T-helper 2 cell treated with Interferon-gamma antibody and Interleukin-4, amounts not matched to agents 5 μg/mL and 100 μg/mL, for 36 hours (primary cell): ENCODE results near the gene TDRD7.

Experiments
- DNase-seq: peaks from one replicate; pipeline ENCODE4 v3.0.0; 2021; ENCODE audit warnings: low spot score
- H3K27ac Mint-ChIP-seq: one replicate; pipeline ENCODE4 v1.8.0; 2021; ENCODE audit warnings: mild to moderate bottlenecking, mixed read lengths
- H3K27me3 Mint-ChIP-seq: one replicate; pipeline ENCODE4 v1.8.0; 2021; ENCODE audit warnings: low read depth, mixed read lengths
- H3K36me3 Mint-ChIP-seq: one replicate; pipeline ENCODE4 v1.8.0; 2021; ENCODE audit warnings: low read depth, mixed read lengths
- H3K4me1 Mint-ChIP-seq: one replicate; pipeline ENCODE4 v1.8.0; 2021; ENCODE audit warnings: low read depth, mixed read lengths
- H3K4me3 Mint-ChIP-seq: one replicate; pipeline ENCODE4 v1.8.0; 2022; ENCODE audit warnings: mild to moderate bottlenecking, moderate library complexity, mixed read lengths
- H3K9me3 Mint-ChIP-seq: one replicate; pipeline ENCODE4 v1.8.0; 2021; ENCODE audit warnings: mixed read lengths

TDRD7 gene

DNA sequence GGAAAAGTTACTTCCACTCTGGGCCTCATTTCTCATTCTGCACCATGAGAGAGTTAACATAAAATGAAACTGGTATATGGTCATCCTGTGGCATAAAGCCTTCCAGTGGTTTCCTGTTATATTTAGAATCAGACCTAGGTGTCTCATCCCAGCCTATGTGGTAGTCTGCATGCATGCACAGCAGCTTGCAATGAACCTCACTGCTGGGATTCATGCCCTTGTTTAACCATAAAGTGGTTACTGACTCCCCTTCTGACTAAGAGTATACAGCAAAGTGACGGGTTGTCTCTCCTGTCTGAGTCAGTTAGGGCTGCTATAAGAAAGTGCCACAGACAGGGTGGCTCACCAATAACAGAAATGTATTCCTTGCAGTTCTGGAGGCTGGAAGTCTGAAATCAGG lies 14.7 kb upstream of the TDRD7 start:
- Mint-ChIP-seq H3K4me1 (peaks cover 19% of the 10 kb centered on the region), H3K27me3 (peaks cover 50% of the 10 kb centered on the region), H3K27ac (no peak overlapping the region), H3K9me3 (no peaks in the 10 kb centered on the region), H3K4me3 (peak overlapping the region; percentile 12), H3K36me3 (no peaks in the 10 kb centered on the region)
- DNase-seq = peak; percentile 70

DNA sequence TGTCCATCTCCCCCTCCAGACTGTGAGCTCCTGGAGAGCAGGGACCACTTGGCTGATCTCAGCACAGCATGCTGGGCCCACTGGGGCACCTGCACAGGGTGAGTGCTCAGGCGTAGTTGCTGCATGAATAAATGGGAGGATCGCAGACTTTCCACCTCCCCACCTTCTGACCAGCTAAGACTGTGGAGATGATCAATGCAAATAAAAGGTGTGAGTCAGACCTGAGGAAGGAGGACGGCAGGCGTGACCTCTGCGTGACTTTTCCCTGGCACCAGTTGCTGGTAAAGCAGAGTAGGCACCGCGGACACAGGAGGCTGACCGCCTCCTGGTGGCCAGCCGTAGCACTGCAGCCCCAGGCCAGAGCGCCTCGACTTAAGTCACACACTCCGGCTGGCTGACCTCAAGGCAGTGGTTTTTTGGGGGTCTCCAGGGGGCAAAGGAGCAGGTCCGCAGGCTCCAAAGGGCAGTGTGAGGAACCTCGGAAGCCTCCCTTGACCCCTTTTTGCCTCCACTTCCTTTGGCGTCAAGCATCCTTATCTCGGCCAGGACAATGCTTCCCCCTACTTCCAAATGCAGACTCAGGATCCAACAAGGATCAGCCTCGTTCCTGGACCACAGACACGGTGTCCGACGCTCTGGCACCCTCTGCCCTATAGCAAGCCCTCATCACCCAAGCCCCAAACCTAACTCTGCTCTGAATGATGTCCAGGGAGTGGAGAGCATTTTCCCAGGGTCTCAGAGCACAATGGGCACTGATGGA lies 12.7 kb upstream of the TDRD7 start:
- no peak overlapping the region for H3K4me3 Mint-ChIP-seq

DNA sequence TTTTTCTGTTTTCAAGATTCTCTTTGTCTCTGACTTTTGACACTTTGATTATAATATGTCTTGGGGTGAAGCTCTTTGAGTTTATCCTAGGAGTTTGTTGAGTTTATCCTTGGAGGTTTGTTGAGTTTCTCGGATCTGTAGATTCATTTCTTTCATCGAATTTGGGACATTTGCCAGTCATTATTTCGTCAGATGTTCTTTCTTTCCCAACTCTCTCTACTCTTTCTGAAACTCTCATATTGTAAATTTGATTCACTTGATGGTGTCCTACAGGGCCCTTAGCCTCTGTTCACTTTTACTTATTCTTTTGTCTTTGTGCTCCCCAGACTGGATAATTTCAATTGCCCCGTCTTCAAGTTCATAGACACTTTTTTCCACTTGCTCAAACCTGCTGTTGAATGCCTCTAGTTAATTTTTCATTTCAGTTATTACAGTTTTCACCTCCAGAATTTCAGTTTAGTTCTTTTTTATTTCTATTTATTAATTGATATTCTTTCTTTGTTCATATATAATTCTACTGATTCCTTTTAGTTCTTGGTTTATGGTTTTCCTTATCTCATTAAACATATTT lies 8.1 kb upstream of the TDRD7 start:
- H3K9me3 Mint-ChIP-seq = peaks cover 19% of the 10 kb centered on the region
- H3K27ac Mint-ChIP-seq = no peak overlapping the region
- no peaks in the 10 kb centered on the region for H3K36me3 Mint-ChIP-seq
- peaks cover 52% of the 10 kb centered on the region for H3K27me3 Mint-ChIP-seq
- DNase-seq = no peak
- peaks cover 4% of the 10 kb centered on the region for H3K4me1 Mint-ChIP-seq
- no peak overlapping the region for H3K4me3 Mint-ChIP-seq

More for the DNA sequence above, 12.7 kb upstream of the TDRD7 start:
- peaks cover 19% of the 10 kb centered on the region for H3K4me1 Mint-ChIP-seq
- no peaks in the 10 kb centered on the region for H3K36me3 Mint-ChIP-seq
- DNase-seq = peak; percentile 61
- H3K27ac Mint-ChIP-seq = no peak overlapping the region
- H3K9me3 Mint-ChIP-seq = peaks cover 9% of the 10 kb centered on the region
- H3K27me3 Mint-ChIP-seq = peaks cover 45% of the 10 kb centered on the region

DNA sequence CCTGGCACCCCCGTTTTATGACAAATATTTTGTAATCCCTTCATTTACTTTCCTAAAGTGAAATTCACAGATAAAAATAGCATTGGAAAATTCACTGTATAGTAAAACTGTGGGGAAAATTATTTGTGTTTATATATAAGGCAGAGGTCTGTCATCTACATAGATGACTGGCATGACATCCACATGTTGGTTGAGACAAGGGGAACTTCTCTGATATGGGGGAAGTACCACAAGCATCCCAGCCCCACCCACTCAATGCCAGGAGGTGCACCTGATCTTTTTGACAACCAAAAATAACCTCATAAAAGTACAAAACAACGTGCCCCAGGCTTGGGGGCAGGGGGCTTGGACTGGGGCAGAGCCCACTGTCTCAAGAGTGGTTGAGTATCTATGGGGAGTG lies 6.3 kb upstream of the TDRD7 start:
- Mint-ChIP-seq H3K4me1 (no peaks in the 10 kb centered on the region), H3K9me3 (peaks cover 22% of the 10 kb centered on the region), H3K4me3 (no peak overlapping the region), H3K27ac (no peak overlapping the region), H3K27me3 (peaks cover 60% of the 10 kb centered on the region), H3K36me3 (no peaks in the 10 kb centered on the region)
- DNase-seq = no peak

DNA sequence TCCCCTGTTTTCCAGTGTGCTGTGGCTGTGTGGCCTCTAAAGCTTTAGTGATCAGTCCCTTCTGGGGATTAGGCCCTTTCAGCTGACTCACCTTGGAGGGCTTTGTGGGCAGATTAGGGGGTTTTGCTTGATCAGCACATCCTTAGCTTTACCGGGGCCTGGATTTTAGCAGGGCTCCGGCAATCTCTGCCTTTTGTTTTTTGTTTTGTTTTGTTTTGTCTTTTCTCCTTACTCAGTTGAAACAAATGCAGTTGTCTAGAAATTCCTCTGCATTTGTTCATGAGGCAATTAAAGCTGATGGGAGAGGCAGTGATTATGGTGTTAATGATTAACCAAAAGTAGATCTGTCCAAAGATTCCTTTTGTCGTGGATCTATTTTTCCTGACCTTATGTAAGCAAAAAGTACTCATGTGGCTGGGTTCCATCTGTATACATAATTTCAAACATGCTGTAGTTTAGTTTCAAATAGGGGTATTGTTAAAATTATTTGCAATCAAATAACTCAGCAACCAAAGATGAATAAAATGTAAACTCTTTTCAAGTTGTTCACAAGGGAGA lies 5.2 kb upstream of the TDRD7 start:
- H3K36me3 Mint-ChIP-seq = no peaks in the 10 kb centered on the region
- H3K27me3 Mint-ChIP-seq = peaks cover 55% of the 10 kb centered on the region
- H3K4me3 Mint-ChIP-seq = no peak overlapping the region
- H3K4me1 Mint-ChIP-seq = peaks cover 5% of the 10 kb centered on the region
- DNase-seq = no peak
- H3K9me3 Mint-ChIP-seq = peaks cover 22% of the 10 kb centered on the region
- H3K27ac Mint-ChIP-seq = no peak overlapping the region

DNA sequence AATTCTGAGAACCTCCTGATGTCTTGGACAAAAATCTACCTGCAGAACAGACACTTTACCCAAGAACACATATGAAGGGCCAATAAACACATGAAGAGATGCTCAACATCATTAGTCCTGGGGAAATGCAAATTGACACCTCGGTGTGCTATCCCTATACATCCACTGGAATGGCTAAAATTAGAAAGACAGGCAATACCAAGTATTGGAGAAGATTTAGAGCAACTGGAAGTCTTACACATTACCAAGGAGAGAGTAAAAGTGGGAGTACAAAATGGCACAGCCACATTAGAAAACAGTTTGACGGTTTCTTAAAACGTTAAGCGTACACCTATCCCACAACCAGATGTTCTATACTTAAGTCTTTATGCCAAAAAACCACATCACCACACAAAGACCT lies 3.3 kb upstream of the TDRD7 start:
- Mint-ChIP-seq H3K27ac (no peak overlapping the region), H3K27me3 (peaks cover 52% of the 10 kb centered on the region), H3K4me1 (peaks cover 16% of the 10 kb centered on the region), H3K4me3 (no peak overlapping the region), H3K36me3 (no peaks in the 10 kb centered on the region), H3K9me3 (peaks cover 19% of the 10 kb centered on the region)
- no peak for DNase-seq

DNA sequence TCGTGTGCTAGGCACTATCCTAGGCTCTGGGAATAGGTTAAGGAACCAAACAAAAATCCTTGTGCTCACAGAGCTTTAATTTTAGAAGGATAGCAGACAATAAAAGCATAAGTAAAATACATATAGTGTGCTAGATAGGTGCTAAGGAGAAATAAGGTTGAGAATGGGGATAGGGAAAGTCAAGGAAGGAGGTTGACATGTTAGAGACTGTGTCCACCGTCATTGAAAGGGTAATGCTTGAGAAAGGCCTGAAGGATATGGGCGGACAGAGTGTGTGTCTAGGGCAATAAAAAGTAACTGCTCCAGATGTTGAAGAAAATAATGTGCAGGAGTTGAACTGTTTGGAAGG lies 482 bp upstream of the TDRD7 start:
- Mint-ChIP-seq H3K27me3 (peaks cover 41% of the 10 kb centered on the region), H3K4me1 (peaks cover 18% of the 10 kb centered on the region), H3K4me3 (peak overlapping the region; percentile 90)

DNA sequence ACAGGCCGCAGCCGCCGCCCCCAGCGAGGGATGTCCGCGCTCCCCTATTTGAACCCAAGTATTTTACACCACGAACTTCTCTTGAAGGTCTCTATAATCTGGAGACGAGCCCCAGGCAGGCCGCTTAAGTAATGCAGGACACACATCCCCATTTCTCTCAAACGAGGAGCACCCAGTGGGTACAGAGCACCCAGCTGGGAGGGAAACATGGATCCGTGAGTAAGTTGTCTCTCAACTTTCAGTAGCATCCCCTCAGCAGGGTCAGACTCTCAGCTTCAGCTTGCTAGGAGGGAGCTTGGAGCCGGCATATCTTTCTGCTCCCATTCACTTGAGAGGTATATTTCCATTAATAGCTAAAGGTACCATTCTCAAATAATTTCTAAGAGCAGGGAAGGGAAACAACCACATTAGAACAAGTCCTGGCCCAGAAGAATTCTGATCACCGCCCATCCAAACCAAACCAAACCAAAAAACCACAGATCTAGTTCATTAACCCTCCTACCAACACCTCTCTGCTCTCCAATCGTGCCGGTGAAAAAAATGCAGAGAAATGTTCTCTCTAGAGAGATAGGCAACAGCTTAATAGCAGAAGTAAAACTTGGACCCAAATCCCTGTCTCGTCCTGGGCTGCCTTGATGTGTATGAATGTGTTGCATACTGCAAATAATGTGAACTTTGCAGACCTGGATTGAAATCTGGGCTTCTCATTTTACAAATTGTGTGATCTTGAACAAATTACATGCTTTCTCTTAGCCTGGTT lies 910 bp downstream of the TDRD7 start:
- Mint-ChIP-seq H3K36me3 (no peaks in the 10 kb centered on the region), H3K4me1 (peaks cover 19% of the 10 kb centered on the region), H3K27ac (peak overlapping the region; percentile 55), H3K9me3 (peaks cover 3% of the 10 kb centered on the region), H3K27me3 (peaks cover 31% of the 10 kb centered on the region), H3K4me3 (peak overlapping the region; percentile 78)
- DNase-seq = no peak

More for the DNA sequence above, 482 bp upstream of the TDRD7 start:
- Mint-ChIP-seq H3K9me3 (peaks cover 3% of the 10 kb centered on the region), H3K36me3 (no peaks in the 10 kb centered on the region), H3K27ac (peak overlapping the region; percentile 50)
- DNase-seq = no peak

DNA sequence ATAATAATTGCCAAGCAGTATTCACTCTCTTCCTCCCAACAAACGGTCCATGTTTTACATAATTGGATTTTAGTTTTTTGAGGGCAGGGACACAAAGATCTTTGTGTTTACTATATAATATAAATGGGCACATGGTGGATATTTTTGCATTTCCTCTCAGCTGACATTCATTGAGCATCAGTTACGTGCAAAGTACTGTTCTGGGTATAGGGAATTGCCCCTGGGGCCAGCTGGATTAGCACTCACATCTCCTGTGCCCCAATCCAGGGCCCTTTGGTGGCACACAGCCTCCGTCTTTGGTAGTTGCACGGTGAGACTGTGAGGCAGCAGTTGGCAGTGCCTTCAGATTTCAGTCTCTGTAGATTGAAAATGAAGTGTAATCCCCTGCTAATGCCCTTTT lies 1.6 kb downstream of the TDRD7 start:
- Mint-ChIP-seq H3K4me1 (peaks cover 19% of the 10 kb centered on the region), H3K27me3 (peaks cover 25% of the 10 kb centered on the region), H3K36me3 (no peaks in the 10 kb centered on the region), H3K9me3 (peaks cover 3% of the 10 kb centered on the region), H3K27ac (no peak overlapping the region), H3K4me3 (peak overlapping the region; percentile 78)
- DNase-seq = no peak

DNA sequence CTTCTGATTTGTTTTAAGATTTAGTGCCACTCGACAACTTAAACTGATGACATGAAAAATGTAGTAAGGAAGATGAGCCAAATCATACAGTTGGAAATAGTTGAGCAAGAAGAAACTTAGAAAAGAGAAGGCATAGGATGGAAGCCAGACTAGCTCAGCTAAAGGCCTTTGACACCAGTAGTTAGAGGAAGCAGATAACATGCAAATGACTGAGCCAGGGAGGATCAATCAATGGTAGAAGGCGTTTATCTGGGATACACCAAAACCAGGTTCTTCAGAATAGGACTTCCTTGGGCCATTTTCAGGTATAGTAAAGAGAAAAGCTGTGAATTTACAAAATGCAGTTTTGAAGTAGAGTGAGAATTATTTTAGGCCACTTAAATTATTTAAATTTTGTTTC lies 3.2 kb downstream of the TDRD7 start:
- no peak for DNase-seq
- Mint-ChIP-seq H3K27me3 (peaks cover 10% of the 10 kb centered on the region), H3K4me1 (peaks cover 21% of the 10 kb centered on the region), H3K36me3 (no peaks in the 10 kb centered on the region), H3K9me3 (no peaks in the 10 kb centered on the region), H3K4me3 (no peak overlapping the region), H3K27ac (no peak overlapping the region)

DNA sequence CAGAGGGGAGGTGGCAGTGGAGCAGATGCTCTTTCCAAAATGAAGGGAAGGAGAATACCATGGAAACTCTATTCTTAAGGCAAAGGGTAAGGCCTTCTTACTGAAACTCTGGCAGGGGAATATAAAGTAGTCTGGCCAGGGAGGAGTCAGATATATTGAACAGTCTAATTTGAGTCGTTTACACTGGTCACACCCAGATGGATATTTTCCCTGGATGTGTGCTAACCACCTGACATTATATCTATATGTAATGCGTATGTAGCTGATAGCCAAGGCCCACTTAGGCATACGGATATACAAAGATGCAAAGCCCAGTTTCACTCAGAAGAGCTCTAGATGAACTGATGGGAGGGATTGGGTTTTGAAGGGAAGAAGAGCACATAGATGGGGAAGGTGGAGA lies 7.0 kb downstream of the TDRD7 start:
- Mint-ChIP-seq H3K27ac (no peak overlapping the region), H3K27me3 (no peaks in the 10 kb centered on the region), H3K4me1 (peaks cover 5% of the 10 kb centered on the region), H3K36me3 (no peaks in the 10 kb centered on the region), H3K9me3 (peaks cover 4% of the 10 kb centered on the region), H3K4me3 (no peak overlapping the region)
- DNase-seq = no peak

DNA sequence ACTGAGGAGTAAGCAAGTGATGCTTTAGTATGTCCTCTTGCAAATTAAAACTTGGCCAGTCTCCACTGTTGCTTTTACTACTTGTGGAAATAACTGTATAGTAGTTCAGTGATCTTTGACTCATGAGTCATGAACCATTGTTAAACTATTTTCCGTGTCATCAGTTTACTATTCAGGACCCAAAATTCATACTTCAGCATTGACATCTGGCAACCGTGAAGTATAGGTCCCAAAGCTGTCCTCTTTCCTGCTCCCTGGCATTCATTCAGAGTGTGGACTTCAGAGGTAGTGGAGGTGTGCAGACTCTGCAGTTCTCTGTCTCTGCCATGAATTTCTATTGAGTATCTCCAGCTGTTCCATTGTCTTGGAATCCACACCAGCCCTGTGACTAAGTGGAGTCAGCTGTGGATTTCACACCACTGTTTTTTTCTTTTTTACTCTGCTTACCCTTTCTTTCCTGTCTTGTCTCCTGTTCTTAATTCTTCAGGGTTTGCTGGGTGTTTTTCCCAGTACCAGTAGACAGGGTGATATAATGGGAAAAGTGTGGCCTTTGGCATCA lies 7.5 kb downstream of the TDRD7 start:
- Mint-ChIP-seq H3K4me1 (peaks cover 5% of the 10 kb centered on the region), H3K4me3 (no peak overlapping the region), H3K36me3 (peaks cover 2% of the 10 kb centered on the region), H3K27me3 (no peaks in the 10 kb centered on the region), H3K27ac (no peak overlapping the region), H3K9me3 (peaks cover 4% of the 10 kb centered on the region)
- no peak for DNase-seq

DNA sequence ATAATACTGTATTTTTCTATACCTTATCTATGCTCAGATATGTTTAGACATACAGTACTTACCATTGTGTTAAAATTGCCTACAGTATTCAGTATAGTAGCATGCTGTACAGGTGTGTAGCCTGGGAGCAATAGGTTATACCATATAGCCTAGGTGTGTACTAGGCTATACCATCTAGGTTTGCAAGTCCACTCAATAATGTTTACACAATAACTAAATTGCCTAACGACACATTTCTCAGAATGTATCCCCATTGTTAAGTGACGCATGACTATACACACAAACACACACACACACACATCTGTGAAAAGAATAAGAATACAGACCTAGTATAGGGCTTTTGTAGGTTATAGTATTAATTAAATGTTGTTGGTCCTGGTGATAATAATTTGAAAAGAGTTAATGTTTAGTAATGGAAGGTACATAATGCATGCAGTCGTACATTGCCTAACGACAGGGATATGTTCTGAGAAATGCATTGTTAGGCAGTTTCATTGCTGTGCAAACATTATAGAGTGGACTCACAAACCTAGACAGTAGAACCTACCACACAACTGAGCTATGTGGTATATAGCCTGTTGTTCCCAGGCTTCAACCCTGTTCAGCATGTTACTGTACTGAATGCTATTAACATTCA lies 13.6 kb downstream of the TDRD7 start:
- Mint-ChIP-seq H3K9me3 (peaks cover 4% of the 10 kb centered on the region), H3K4me3 (no peak overlapping the region), H3K27ac (no peak overlapping the region), H3K4me1 (no peaks in the 10 kb centered on the region), H3K36me3 (peaks cover 12% of the 10 kb centered on the region), H3K27me3 (no peaks in the 10 kb centered on the region)
- no peak for DNase-seq
